Measurements from ENCODE around the gene C5orf52. TPM values are rescaled to one million over a fixed set of nuclear protein-coding genes. Genes with fewer than 3 reads are reported as not detected.

The C5orf52 gene
- polyA plus RNA-seq, 3 donors = not detected

- intact Hi-C loops (cut with micrococcal nuclease) = loop anchor here in 1 of 2 donors (10.0 kb wide), 1 partner anchor 266 kb away; no protein-coding TSS in a partner anchor
- Mint-ChIP-seq H3K27ac (no peak overlapping the region), H3K4me3 (no peak overlapping the region), H3K4me1 (no peaks in the 10 kb centered on the region), H3K36me3 (no peaks in the 10 kb centered on the region), H3K9me3 (no peaks in the 10 kb centered on the region), H3K27me3 (ENCODE audit: low read depth in 3 of 3) (peaks cover 0 to 10% (median 2%) of the 10 kb centered on the region in 3 donors)
- DNase-seq = peak; percentile 9 to 63 (median 50)
- Histone ChIP-seq H3K4me2 (replicated peaks; ENCODE audit: extremely low read depth, low read length, poor library complexity, severe bottlenecking) (no peak overlapping the region), H3K27ac (ENCODE audit: low read depth in 1 of 2, low read length in 2 of 2) (no peak overlapping the region), H3K9me3 (replicated peaks in 1 of 2; ENCODE audit: control insufficient read depth in 1 of 2, insufficient read depth in 1 of 2, low read length in 2 of 2) (no peaks in the 10 kb centered on the region), H3K27me3 (ENCODE audit: control insufficient read depth in 2 of 2, insufficient read depth in 2 of 2, low read length in 2 of 2) (peaks cover 0 to 3% of the 10 kb centered on the region in 2 donors), H3K4me1 (ENCODE audit: control insufficient read depth in 1 of 2, insufficient read depth in 2 of 2, low read length in 2 of 2) (no peaks in the 10 kb centered on the region), H4K20me1 (ENCODE audit: insufficient read depth, low read length) (no peaks in the 10 kb centered on the region), H2AFZ (ENCODE audit: insufficient read depth, low read depth, low read length, poor library complexity, severe bottlenecking) (no peak overlapping the region), H3K79me2 (ENCODE audit: insufficient read depth, low read length) (no peaks in the 10 kb centered on the region), H3K9ac (ENCODE audit: insufficient read depth, low read length, poor library complexity, severe bottlenecking) (no peak overlapping the region), H3K36me3 (replicated peaks in 1 of 2; ENCODE audit: control insufficient read depth in 1 of 2, insufficient read depth in 2 of 2, low read length in 2 of 2) (no peaks in the 10 kb centered on the region), H3K4me3 (replicated peaks in 1 of 3; ENCODE audit: low read depth in 2 of 3, low read length in 3 of 3) (no peak overlapping the region)
- TF ChIP-seq CTCF (IDR thresholded peaks at IDR 0.05) = no peak
- no CpG with 5 or more reads among the region's 2 CpGs for WGBS (ENCODE audit: insufficient coverage)
Observed at GRCh38 chr5:157710882-157711281, 39.5 kb downstream of the C5orf52 start.

DNA sequence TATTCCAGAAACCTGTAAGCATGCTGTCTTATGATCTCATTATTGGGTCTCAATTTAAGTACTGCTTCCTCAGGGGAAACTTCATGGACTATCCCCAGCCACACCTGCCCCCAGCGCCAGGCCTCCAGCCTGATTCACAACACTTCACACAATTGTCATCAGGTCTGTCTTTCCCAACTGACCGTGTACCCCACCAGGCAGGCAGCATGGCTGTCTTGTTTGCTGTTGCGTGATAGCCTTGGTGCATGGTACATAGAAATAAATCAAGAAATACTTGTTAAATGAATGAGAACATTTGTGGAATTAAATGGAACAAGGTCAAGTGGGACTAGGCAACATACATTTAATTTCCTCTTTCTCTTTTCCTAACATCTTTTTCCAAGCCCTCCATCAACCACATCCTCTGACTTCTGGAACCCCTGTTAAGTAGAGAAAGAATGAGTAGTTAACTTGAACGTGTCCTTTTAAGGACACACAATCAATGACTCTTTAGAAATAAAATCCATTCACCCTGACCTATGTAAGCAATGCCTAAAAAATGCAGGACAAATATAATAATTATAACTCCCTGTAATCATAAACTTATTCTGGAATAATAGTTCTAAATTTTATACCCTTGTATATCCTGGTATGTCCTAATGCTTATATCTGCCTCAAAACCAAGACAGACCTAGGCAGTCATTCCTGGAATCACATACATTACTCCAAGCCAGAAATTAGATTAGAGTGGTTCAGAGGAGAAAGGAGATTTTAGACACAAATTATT lies 42.7 kb downstream of the C5orf52 start:
- 100% methylated on average over 1 of the region's 4 CpGs for WGBS (ENCODE audit: insufficient coverage)
- Histone ChIP-seq H3K79me2 (ENCODE audit: insufficient read depth, low read length) (no peaks in the 10 kb centered on the region), H3K4me1 (ENCODE audit: control insufficient read depth in 1 of 2, insufficient read depth in 2 of 2, low read length in 2 of 2) (no peaks in the 10 kb centered on the region), H3K4me3 (replicated peaks in 1 of 3; ENCODE audit: low read depth in 2 of 3, low read length in 3 of 3) (no peak overlapping the region), H3K27ac (ENCODE audit: low read depth in 1 of 2, low read length in 2 of 2) (no peak overlapping the region), H2AFZ (ENCODE audit: insufficient read depth, low read depth, low read length, poor library complexity, severe bottlenecking) (no peak overlapping the region), H3K36me3 (replicated peaks in 1 of 2; ENCODE audit: control insufficient read depth in 1 of 2, insufficient read depth in 2 of 2, low read length in 2 of 2) (no peaks in the 10 kb centered on the region), H3K9ac (ENCODE audit: insufficient read depth, low read length, poor library complexity, severe bottlenecking) (no peak overlapping the region), H4K20me1 (ENCODE audit: insufficient read depth, low read length) (no peaks in the 10 kb centered on the region), H3K4me2 (replicated peaks; ENCODE audit: extremely low read depth, low read length, poor library complexity, severe bottlenecking) (no peak overlapping the region), H3K27me3 (ENCODE audit: control insufficient read depth in 2 of 2, insufficient read depth in 2 of 2, low read length in 2 of 2) (peaks cover 0 to 3% of the 10 kb centered on the region in 2 donors), H3K9me3 (replicated peaks in 1 of 2; ENCODE audit: control insufficient read depth in 1 of 2, insufficient read depth in 1 of 2, low read length in 2 of 2) (no peaks in the 10 kb centered on the region)
- Mint-ChIP-seq H3K4me3 (no peak overlapping the region), H3K27me3 (ENCODE audit: low read depth in 3 of 3) (peaks cover 0 to 10% (median 0%) of the 10 kb centered on the region in 3 donors), H3K9me3 (no peaks in the 10 kb centered on the region), H3K4me1 (peaks cover 4% of the 10 kb centered on the region), H3K27ac (no peak overlapping the region), H3K36me3 (no peaks in the 10 kb centered on the region)
- no peak for TF ChIP-seq CTCF (IDR thresholded peaks at IDR 0.05)
- no peak for DNase-seq
- intact Hi-C loops (cut with micrococcal nuclease) = loop anchor here in 1 of 2 donors (10.0 kb wide), 1 partner anchor 269 kb away; no protein-coding TSS in a partner anchor

Data from CD14-positive monocyte (primary cell).